Hepatocyte (in vitro differentiated cells): ENCODE data around the gene SGPL1. TPM values are rescaled to one million over a fixed set of nuclear protein-coding genes. Genes with fewer than 3 reads are reported as not detected.

Experiments
- DNase-seq: peaks from one replicate; pipeline ENCODE4 v3.0.0-alpha.2; 2016; ENCODE audit warnings: low spot score
- H2AFZ ChIP-seq: fragments of 200-600 bp; sonication (generic); 2 replicates; pipeline ENCODE4 v1.6.0; 2016; ENCODE audit warnings: antibody characterized with exemption, mild to moderate bottlenecking
- H3K27ac ChIP-seq: fragments of 200-600 bp; sonication (generic); 2 replicates; pipeline ENCODE4 v1.5.1; 2016; ENCODE audit warnings: mild to moderate bottlenecking
- H3K27me3 ChIP-seq: fragments of 200-600 bp; sonication (generic); 2 replicates; pipeline ENCODE4 v1.6.1; 2016
- H3K36me3 ChIP-seq: fragments of 200-600 bp; sonication (generic); replicated peaks from 2 replicates; pipeline ENCODE4 v1.5.1; 2016; ENCODE audit warnings: low read depth; ENCODE audit not compliant: insufficient read depth
- H3K4me1 ChIP-seq: fragments of 200-600 bp; sonication (generic); 2 replicates; pipeline ENCODE4 v1.5.1; 2016; ENCODE audit warnings: mild to moderate bottlenecking, moderate library complexity; ENCODE audit not compliant: insufficient read depth
- H3K4me2 ChIP-seq: fragments of 200-600 bp; sonication (generic); 2 replicates; pipeline ENCODE4 v1.6.0; 2016
- H3K4me3 ChIP-seq: fragments of 200-600 bp; sonication (generic); 2 replicates; pipeline ENCODE4 v1.5.1; 2016; ENCODE audit warnings: mild to moderate bottlenecking
- H3K79me2 ChIP-seq: fragments of 200-600 bp; sonication (generic); 2 replicates; pipeline ENCODE4 v1.6.0; 2017; ENCODE audit warnings: mild to moderate bottlenecking
- H3K9me2 ChIP-seq: fragments of 200-600 bp; sonication (generic); replicated peaks from 2 replicates; pipeline ENCODE4 v1.6.0; 2017; ENCODE audit warnings: mild to moderate bottlenecking; ENCODE audit not compliant: insufficient read depth
- H3K9me3 ChIP-seq: fragments of 200-600 bp; sonication (generic); 2 replicates; pipeline ENCODE4 v1.5.1; 2016; ENCODE audit warnings: low read depth, mild to moderate bottlenecking
- H4K20me1 ChIP-seq: fragments of 200-600 bp; sonication (generic); 2 replicates; pipeline ENCODE4 v1.6.0; 2016; ENCODE audit warnings: mild to moderate bottlenecking; ENCODE audit not compliant: insufficient read depth, poor library complexity, severe bottlenecking
- CTCF ChIP-seq: fragments of 200-600 bp; sonication (generic); IDR thresholded peaks from 2 replicates; pipeline ENCODE4 v1.5.1; 2016; ENCODE audit warnings: antibody characterized with exemption, mild to moderate bottlenecking; ENCODE audit not compliant: poor library complexity
- EZH2 ChIP-seq: fragments of 200-600 bp; sonication (generic); IDR thresholded peaks from 2 replicates; pipeline ENCODE4 v1.6.1; 2016; ENCODE audit warnings: antibody characterized with exemption, mild to moderate bottlenecking, borderline replicate concordance
- EZH2phosphoT487 ChIP-seq: fragments of 200-600 bp; sonication (generic); IDR thresholded peaks from one replicate; pipeline ENCODE4 v1.6.1; 2018; ENCODE audit warnings: antibody characterized with exemption, mild to moderate bottlenecking, low read depth, moderate library complexity; ENCODE audit not compliant: unreplicated experiment, severe bottlenecking
- WGBS: methylation state at CpG from one replicate; pipeline ENCODE4 v1.1.6; 2016; ENCODE audit warnings: low lambda C conversion rate; ENCODE audit errors: missing lambda C conversion rate; 5-methylcytosine and 5-hydroxymethylcytosine counted together
- polyA plus RNA-seq: library from polyadenylated mRNA; unstranded; fragments of >200 nt; fragmentation: Nextera tagmentation; extraction: Ambion mirVana; gene quantifications from 2 replicates; pipeline ENCODE4 v1.2.1, GENCODE V29; 2016
- total RNA-seq: library from RNA; depleted of rRNA; stranded (reverse); fragments of >200 nt; gene quantifications from 2 replicates; pipeline ENCODE4 v1.2.3, GENCODE V29; 2014

The SGPL1 gene
- total and polyA plus RNA-seq, 2 experiments from 2014 or later: 20.2 to 43.5 TPM

- H3K9me3 ChIP-seq: no peaks in the 10 kb centered on the region
- no peaks in the 10 kb centered on the region for H3K36me3 ChIP-seq
- WGBS: 80% methylated on average over 3 of the region's 3 CpGs
- no peaks in the 10 kb centered on the region for H3K9me2 ChIP-seq
- no peak for TF ChIP-seq EZH2phosphoT487
- TF ChIP-seq CTCF: no peak
- TF ChIP-seq EZH2: no peak
- no peak overlapping the region for H3K27ac ChIP-seq
- H2AFZ ChIP-seq: no peak overlapping the region
- H3K4me3 ChIP-seq: no peak overlapping the region
- H3K4me2 ChIP-seq: no peak overlapping the region
- H4K20me1 ChIP-seq: no peaks in the 10 kb centered on the region
- peaks cover 2% of the 10 kb centered on the region for H3K4me1 ChIP-seq
- H3K79me2 ChIP-seq: peaks cover under 1% of the 10 kb centered on the region
- DNase-seq: no peak
- no peaks in the 10 kb centered on the region for H3K27me3 ChIP-seq
Observed at GRCh38 chr10:70811881-70812280, 3.9 kb upstream of the SGPL1 start.

- 89% methylated on average over 4 of the region's 4 CpGs for WGBS
Observed at GRCh38 chr10:70812814-70813213, 2.9 kb upstream of the SGPL1 start.

GRCh38 chr10:70814126-70814525, 1.6 kb upstream of the SGPL1 start:
- no peak overlapping the region for H3K4me3 ChIP-seq
- H3K4me2 ChIP-seq: no peak overlapping the region
- peaks cover 11% of the 10 kb centered on the region for H3K4me1 ChIP-seq
- no peak for TF ChIP-seq CTCF
- no peak for TF ChIP-seq EZH2phosphoT487
- TF ChIP-seq EZH2: no peak
- peaks cover 22% of the 10 kb centered on the region for H3K79me2 ChIP-seq
- H3K9me2 ChIP-seq: no peaks in the 10 kb centered on the region
- H3K9me3 ChIP-seq: no peaks in the 10 kb centered on the region
- no peaks in the 10 kb centered on the region for H3K27me3 ChIP-seq
- no peak for DNase-seq
- H4K20me1 ChIP-seq: no peaks in the 10 kb centered on the region
- H3K36me3 ChIP-seq: no peaks in the 10 kb centered on the region
- 84% methylated on average over 4 of the region's 4 CpGs for WGBS
- H3K27ac ChIP-seq: no peak overlapping the region
- no peak overlapping the region for H2AFZ ChIP-seq

More at GRCh38 chr10:70812814-70813213, 2.9 kb upstream of the SGPL1 start:
- no peak for DNase-seq
- Histone ChIP-seq H2AFZ (no peak overlapping the region), H3K36me3 (no peaks in the 10 kb centered on the region), H3K79me2 (peaks cover 9% of the 10 kb centered on the region), H3K27me3 (no peaks in the 10 kb centered on the region), H4K20me1 (no peaks in the 10 kb centered on the region), H3K4me2 (no peak overlapping the region), H3K4me3 (no peak overlapping the region), H3K9me2 (no peaks in the 10 kb centered on the region), H3K9me3 (no peaks in the 10 kb centered on the region), H3K27ac (no peak overlapping the region), H3K4me1 (peaks cover 11% of the 10 kb centered on the region)
- TF ChIP-seq CTCF: no peak
- TF ChIP-seq EZH2: no peak
- no peak for TF ChIP-seq EZH2phosphoT487
